GM19023 (cell line): ENCODE data around the gene NFKBIA.
"Not testable (repeated sequence)": the region's sequence is repeated elsewhere in the genome, so short reads cannot be mapped to it uniquely, and the experiment has no call there.

ENCODE experiments used
- ATAC-seq: cut with Tn5 transposase; IDR thresholded peaks from one replicate; pipeline ENCODE4 v1.9.1; 2021; ENCODE audit warnings: mild to moderate bottlenecking, moderate library complexity; ENCODE audit not compliant: unreplicated experiment

NFKBIA gene

GRCh38 chr14:35392103-35392502, 12.4 kb downstream of the NFKBIA start:
- no peak for ATAC-seq

- ATAC-seq: no peak
Observed at GRCh38 chr14:35391388-35391710, 13.2 kb downstream of the NFKBIA start.

- ATAC-seq: no peak
Observed at GRCh38 chr14:35390577-35391387, 13.8 kb downstream of the NFKBIA start.

- ATAC-seq: no peak
Observed at GRCh38 chr14:35389315-35389667, 15.3 kb downstream of the NFKBIA start.

GRCh38 chr14:35388656-35389314, 15.8 kb downstream of the NFKBIA start:
- ATAC-seq: no peak

GRCh38 chr14:35387713-35388579, 16.6 kb downstream of the NFKBIA start:
- ATAC-seq: no peak

GRCh38 chr14:35387219-35387618, 17.3 kb downstream of the NFKBIA start:
- no peak for ATAC-seq

GRCh38 chr14:35386673-35387125, 17.9 kb downstream of the NFKBIA start:
- ATAC-seq: no peak

- no peak for ATAC-seq
Observed at GRCh38 chr14:35385042-35385839, 19.3 kb downstream of the NFKBIA start.

- ATAC-seq: no peak
Observed at GRCh38 chr14:35384455-35385041, 20.0 kb downstream of the NFKBIA start.

GRCh38 chr14:35383569-35384454, 20.7 kb downstream of the NFKBIA start:
- no peak for ATAC-seq

GRCh38 chr14:35380794-35381193, 23.8 kb downstream of the NFKBIA start:
- ATAC-seq: no peak

- ATAC-seq: not testable (repeated sequence)
Observed at GRCh38 chr14:35379234-35379933, 25.2 kb downstream of the NFKBIA start.

- ATAC-seq: no peak
Observed at GRCh38 chr14:35378425-35379233, 25.9 kb downstream of the NFKBIA start.

GRCh38 chr14:35375558-35376025, 29.0 kb downstream of the NFKBIA start:
- no peak for ATAC-seq

GRCh38 chr14:35374263-35374712, 30.3 kb downstream of the NFKBIA start:
- ATAC-seq: no peak

GRCh38 chr14:35373208-35373607, 31.3 kb downstream of the NFKBIA start:
- not testable (repeated sequence) for ATAC-seq

- ATAC-seq: no peak
Observed at GRCh38 chr14:35370969-35371368, 33.6 kb downstream of the NFKBIA start.
